ENCODE results near the gene TIMP2. TPM values are rescaled to one million over a fixed set of nuclear protein-coding genes. Genes with fewer than 3 reads are reported as not detected.

TIMP2 gene
- total and polyA plus RNA-seq, 2 of the 13 experiments (the other 11 are each of a cell fraction or from before 2014, with no cell fraction given) = 3.8 to 8.5 TPM

DNA sequence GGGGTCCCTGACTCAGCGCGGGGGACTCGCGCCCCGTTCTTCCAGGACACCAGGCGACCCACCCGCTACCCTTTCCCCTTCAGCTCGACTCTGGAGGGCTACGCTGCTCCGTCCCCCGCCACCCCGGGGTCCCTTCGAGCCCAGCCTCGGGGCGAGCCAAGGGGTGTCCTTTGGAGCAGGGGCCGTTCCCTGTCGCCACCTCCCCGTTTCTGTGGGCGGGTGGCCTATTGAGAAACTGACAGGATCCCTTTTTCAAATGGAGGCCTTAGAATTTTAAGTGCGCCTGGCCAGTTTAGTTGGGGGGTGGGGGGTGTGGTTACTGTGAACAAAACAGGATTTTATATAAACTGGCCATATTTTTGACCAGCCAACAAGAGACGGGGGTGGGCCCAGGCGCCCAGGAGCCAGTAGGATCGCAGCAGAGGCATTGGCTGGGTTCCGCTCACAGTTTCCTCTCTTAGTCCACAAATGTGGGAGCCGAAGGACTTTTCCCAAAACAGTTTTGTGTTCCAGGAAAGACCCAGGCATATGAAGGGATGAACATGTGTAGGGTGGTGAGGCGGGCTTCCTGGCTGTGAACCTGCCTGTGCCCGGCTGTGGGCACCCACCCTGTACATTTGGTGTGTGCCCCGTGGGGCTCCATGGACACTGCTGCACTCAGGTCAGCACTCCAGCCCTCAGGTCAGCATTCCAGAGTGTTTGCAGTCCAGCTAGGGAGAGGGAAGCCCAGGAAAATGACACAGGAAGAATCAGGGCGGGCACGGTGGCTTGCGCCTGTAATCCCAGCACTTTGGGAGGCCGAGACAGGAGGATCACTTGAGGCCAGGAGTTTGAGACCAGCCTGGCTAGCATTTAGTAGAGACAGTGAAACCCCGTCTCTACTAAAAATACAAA, 722 bp upstream of the TIMP2 start (continued):
- TF ChIP-seq NFATC3 (CRISPR knock-in tag; IDR thresholded peaks at IDR 0.05) (no peak), ZNF547 (CRISPR knock-in tag; IDR thresholded peaks at IDR 0.05) (peak; percentile 53; the same call in 1 of the 2 replicates), HMGA1 (CRISPR knock-in tag; conservative IDR thresholded peaks at IDR 0.05) (no peak), ZNF605 (CRISPR knock-in tag; IDR thresholded peaks at IDR 0.05) (no peak), PHF20 (CRISPR knock-in tag; IDR thresholded peaks at IDR 0.05) (no peak), ZC3H13 (CRISPR knock-in tag; IDR thresholded peaks at IDR 0.05) (no peak), RBAK (CRISPR knock-in tag; IDR thresholded peaks at IDR 0.05) (no peak), JUN (CRISPR knock-in tag; IDR thresholded peaks at IDR 0.05) (no peak), KMT2B (CRISPR knock-in tag; IDR thresholded peaks at IDR 0.05) (no peak)
- TF ChIP-seq, protein P1, sequence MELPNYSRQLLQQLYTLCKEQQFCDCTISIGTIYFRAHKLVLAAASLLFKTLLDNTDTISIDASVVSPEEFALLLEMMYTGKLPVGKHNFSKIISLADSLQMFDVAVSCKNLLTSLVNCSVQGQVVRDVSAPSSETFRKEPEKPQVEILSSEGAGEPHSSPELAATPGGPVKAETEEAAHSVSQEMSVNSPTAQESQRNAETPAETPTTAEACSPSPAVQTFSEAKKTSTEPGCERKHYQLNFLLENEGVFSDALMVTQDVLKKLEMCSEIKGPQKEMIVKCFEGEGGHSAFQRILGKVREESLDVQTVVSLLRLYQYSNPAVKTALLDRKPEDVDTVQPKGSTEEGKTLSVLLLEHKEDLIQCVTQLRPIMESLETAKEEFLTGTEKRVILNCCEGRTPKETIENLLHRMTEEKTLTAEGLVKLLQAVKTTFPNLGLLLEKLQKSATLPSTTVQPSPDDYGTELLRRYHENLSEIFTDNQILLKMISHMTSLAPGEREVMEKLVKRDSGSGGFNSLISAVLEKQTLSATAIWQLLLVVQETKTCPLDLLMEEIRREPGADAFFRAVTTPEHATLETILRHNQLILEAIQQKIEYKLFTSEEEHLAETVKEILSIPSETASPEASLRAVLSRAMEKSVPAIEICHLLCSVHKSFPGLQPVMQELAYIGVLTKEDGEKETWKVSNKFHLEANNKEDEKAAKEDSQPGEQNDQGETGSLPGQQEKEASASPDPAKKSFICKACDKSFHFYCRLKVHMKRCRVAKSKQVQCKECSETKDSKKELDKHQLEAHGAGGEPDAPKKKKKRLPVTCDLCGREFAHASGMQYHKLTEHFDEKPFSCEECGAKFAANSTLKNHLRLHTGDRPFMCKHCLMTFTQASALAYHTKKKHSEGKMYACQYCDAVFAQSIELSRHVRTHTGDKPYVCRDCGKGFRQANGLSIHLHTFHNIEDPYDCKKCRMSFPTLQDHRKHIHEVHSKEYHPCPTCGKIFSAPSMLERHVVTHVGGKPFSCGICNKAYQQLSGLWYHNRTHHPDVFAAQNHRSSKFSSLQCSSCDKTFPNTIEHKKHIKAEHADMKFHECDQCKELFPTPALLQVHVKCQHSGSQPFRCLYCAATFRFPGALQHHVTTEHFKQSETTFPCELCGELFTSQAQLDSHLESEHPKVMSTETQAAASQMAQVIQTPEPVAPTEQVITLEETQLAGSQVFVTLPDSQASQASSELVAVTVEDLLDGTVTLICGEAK (IDR thresholded peaks at IDR 0.05) = no peak
- TF ChIP-seq, protein P1 (CRISPR knock-in tag; IDR thresholded peaks at IDR 0.05) = no peak
- TF ChIP-seq, protein P2, sequence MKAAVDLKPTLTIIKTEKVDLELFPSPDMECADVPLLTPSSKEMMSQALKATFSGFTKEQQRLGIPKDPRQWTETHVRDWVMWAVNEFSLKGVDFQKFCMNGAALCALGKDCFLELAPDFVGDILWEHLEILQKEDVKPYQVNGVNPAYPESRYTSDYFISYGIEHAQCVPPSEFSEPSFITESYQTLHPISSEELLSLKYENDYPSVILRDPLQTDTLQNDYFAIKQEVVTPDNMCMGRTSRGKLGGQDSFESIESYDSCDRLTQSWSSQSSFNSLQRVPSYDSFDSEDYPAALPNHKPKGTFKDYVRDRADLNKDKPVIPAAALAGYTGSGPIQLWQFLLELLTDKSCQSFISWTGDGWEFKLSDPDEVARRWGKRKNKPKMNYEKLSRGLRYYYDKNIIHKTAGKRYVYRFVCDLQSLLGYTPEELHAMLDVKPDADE (CRISPR knock-in tag; IDR thresholded peaks at IDR 0.05) = no peak
- TF ChIP-seq, protein P3, sequence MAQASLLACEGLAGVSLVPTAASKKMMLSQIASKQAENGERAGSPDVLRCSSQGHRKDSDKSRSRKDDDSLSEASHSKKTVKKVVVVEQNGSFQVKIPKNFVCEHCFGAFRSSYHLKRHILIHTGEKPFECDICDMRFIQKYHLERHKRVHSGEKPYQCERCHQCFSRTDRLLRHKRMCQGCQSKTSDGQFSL (CRISPR knock-in tag; IDR thresholded peaks at IDR 0.05) = no peak
- TF ChIP-seq, protein P4, sequence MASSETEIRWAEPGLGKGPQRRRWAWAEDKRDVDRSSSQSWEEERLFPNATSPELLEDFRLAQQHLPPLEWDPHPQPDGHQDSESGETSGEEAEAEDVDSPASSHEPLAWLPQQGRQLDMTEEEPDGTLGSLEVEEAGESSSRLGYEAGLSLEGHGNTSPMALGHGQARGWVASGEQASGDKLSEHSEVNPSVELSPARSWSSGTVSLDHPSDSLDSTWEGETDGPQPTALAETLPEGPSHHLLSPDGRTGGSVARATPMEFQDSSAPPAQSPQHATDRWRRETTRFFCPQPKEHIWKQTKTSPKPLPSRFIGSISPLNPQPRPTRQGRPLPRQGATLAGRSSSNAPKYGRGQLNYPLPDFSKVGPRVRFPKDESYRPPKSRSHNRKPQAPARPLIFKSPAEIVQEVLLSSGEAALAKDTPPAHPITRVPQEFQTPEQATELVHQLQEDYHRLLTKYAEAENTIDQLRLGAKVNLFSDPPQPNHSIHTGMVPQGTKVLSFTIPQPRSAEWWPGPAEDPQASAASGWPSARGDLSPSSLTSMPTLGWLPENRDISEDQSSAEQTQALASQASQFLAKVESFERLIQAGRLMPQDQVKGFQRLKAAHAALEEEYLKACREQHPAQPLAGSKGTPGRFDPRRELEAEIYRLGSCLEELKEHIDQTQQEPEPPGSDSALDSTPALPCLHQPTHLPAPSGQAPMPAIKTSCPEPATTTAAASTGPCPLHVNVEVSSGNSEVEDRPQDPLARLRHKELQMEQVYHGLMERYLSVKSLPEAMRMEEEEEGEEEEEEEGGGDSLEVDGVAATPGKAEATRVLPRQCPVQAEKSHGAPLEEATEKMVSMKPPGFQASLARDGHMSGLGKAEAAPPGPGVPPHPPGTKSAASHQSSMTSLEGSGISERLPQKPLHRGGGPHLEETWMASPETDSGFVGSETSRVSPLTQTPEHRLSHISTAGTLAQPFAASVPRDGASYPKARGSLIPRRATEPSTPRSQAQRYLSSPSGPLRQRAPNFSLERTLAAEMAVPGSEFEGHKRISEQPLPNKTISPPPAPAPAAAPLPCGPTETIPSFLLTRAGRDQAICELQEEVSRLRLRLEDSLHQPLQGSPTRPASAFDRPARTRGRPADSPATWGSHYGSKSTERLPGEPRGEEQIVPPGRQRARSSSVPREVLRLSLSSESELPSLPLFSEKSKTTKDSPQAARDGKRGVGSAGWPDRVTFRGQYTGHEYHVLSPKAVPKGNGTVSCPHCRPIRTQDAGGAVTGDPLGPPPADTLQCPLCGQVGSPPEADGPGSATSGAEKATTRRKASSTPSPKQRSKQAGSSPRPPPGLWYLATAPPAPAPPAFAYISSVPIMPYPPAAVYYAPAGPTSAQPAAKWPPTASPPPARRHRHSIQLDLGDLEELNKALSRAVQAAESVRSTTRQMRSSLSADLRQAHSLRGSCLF (CRISPR knock-in tag; IDR thresholded peaks at IDR 0.05; ENCODE audit: borderline replicate concordance) = no peak
